DMS79 (cell line): ENCODE measurements around the gene LRTM2.

Source experiments
- DNase-seq: peaks from one replicate; lab custom pipeline; 2025; lab: John Stamatoyannopoulos, UW

LRTM2 gene

GRCh38 chr12:1883513-1883912 lies 63.1 kb downstream of the LRTM2 start:
- DNase-seq, result no peak

- DNase-seq, result no peak
Measured at GRCh38 chr12:1884651-1885050, 64.3 kb downstream of the LRTM2 start.

- no peak for DNase-seq
Measured at GRCh38 chr12:1885082-1885596, 64.8 kb downstream of the LRTM2 start.

- no peak for DNase-seq
Measured at GRCh38 chr12:1885599-1886245, 65.4 kb downstream of the LRTM2 start.
